SK-N-SH (cell line): ENCODE results near the gene SNCG. TPM values are rescaled to one million over a fixed set of nuclear protein-coding genes. Genes with fewer than 3 reads are reported as not detected.

ENCODE experiments used
- CTCF ChIA-PET: fragments of 300-600, 350-600 bp; formaldehyde crosslinking; extraction: SDS; loops from one replicate; lab custom pipeline; 2021; lab: Yijun Ruan, JAX
- POLR2A ChIA-PET: fragments of 350-600 bp; sonication (Branson Sonifier 250); formaldehyde crosslinking; extraction: SDS; loops from one replicate; lab custom pipeline; 2020; ENCODE audit warnings: antibody characterized with exemption, inconsistent platforms; lab: Yijun Ruan, JAX
- DNase-seq: peaks from one replicate; pipeline ENCODE4 v3.0.0; 2012
- H2AFZ ChIP-seq: fragments of 200-600 bp; sonication (generic); 2 replicates; pipeline ENCODE4 v1.8.1; 2016; ENCODE audit warnings: antibody characterized with exemption, mild to moderate bottlenecking, low read depth
- H3F3A ChIP-seq: fragments of 200-600 bp; sonication (generic); replicated peaks from 2 replicates; pipeline ENCODE3; 2016; ENCODE audit warnings: antibody characterized with exemption, mild to moderate bottlenecking; ENCODE audit not compliant: insufficient read depth
- H3K27ac ChIP-seq, 2 experiments: fragments of 200-500 bp in 1 of 2; fragments of 200-600 bp in 1 of 2; sonication (Bioruptor generic) in 1 of 2; sonication (generic), shearing (Covaris generic) in 1 of 2; 2 replicates each; pipeline versions ENCODE4 v1.5.1 to v1.6.1; 2014 to 2016; ENCODE audit warnings: low read depth in 2 of 2, inconsistent platforms in 1 of 2, low read length in 1 of 2, mild to moderate bottlenecking in 1 of 2, mixed read lengths in 1 of 2
- H3K27me3 ChIP-seq: fragments of 200-600 bp; sonication (generic), shearing (Covaris generic); 2 replicates; pipeline ENCODE4 v1.6.1; 2016; ENCODE audit warnings: mixed run types; ENCODE audit not compliant: insufficient read depth
- H3K36me3 ChIP-seq, 2 experiments: fragments of 200-500 bp in 1 of 2; fragments of 200-600 bp in 1 of 2; sonication (Bioruptor generic) in 1 of 2; sonication (generic) in 1 of 2; replicated peaks in 1 of 2; 2 replicates each; pipeline versions ENCODE3 to v1.5.1; 2014 to 2016; ENCODE audit warnings: low read length in 1 of 2, mild to moderate bottlenecking in 1 of 2; ENCODE audit not compliant: insufficient read depth in 2 of 2, control insufficient read depth in 1 of 2
- H3K4me1 ChIP-seq, 2 experiments: fragments of 200-500 bp in 1 of 2; fragments of 200-600 bp in 1 of 2; sonication (Bioruptor generic) in 1 of 2; sonication (generic), shearing (Covaris generic) in 1 of 2; 2 replicates each; pipeline versions ENCODE4 v1.5.1 to v1.6.1; 2014 to 2016; ENCODE audit warnings: low read depth in 1 of 2, low read length in 1 of 2, mixed run types in 1 of 2; ENCODE audit not compliant: insufficient read depth in 2 of 2, control insufficient read depth in 1 of 2
- H3K4me2 ChIP-seq: fragments of 200-600 bp; sonication (generic), shearing (Covaris generic); 2 replicates; pipeline ENCODE4 v1.6.1; 2017; ENCODE audit warnings: mixed run types
- H3K4me3 ChIP-seq, 2 experiments: fragments of 200-500 bp in 1 of 2; fragments of 200-600 bp in 1 of 2; sonication (Bioruptor generic) in 1 of 2; sonication (generic), shearing (Covaris generic) in 1 of 2; 2 replicates each; pipeline versions ENCODE4 v1.5.1 to v1.8.1; 2014 to 2016; ENCODE audit warnings: low read depth in 2 of 2, inconsistent platforms in 1 of 2, low read length in 1 of 2, mild to moderate bottlenecking in 1 of 2, mixed read lengths in 1 of 2, moderate library complexity in 1 of 2
- H3K79me2 ChIP-seq: fragments of 200-600 bp; sonication (generic); 2 replicates; pipeline ENCODE4 v1.8.1; 2017; ENCODE audit warnings: mild to moderate bottlenecking; ENCODE audit not compliant: insufficient read depth
- H3K9ac ChIP-seq: fragments of 200-600 bp; sonication (generic); 2 replicates; pipeline ENCODE4 v1.6.1; 2017; ENCODE audit warnings: mixed run types
- H3K9me2 ChIP-seq: fragments of 200-600 bp; sonication (generic); 2 replicates; pipeline ENCODE4 v1.6.1; 2017; ENCODE audit warnings: mixed run types
- H3K9me3 ChIP-seq: fragments of 200-600 bp; sonication (generic); 2 replicates; pipeline ENCODE4 v1.6.1; 2017; ENCODE audit warnings: mixed run types, mild to moderate bottlenecking, moderate library complexity
- H4K20me1 ChIP-seq: fragments of 200-600 bp; sonication (generic); 2 replicates; pipeline ENCODE4 v1.6.1; 2017; ENCODE audit warnings: mild to moderate bottlenecking, mixed run types; ENCODE audit not compliant: insufficient read depth
- ELF1 ChIP-seq: IDR thresholded peaks from 2 replicates; pipeline ENCODE4 v1.4.0; 2012
- EP300 ChIP-seq, 2 experiments: IDR thresholded peaks; 2 replicates each; pipeline versions ENCODE4 v1.4.0 to v1.6.1; 2012; ENCODE audit warnings: borderline replicate concordance in 1 of 2, low read depth in 1 of 2, low read length in 1 of 2
- EZH2phosphoT487 ChIP-seq: fragments of 200-600 bp; sonication (generic); IDR thresholded peaks from 2 replicates; pipeline ENCODE4 v1.6.1; 2017; ENCODE audit warnings: low read depth, mixed run types, mild to moderate bottlenecking, antibody characterized with exemption, moderate library complexity, borderline replicate concordance
- FOXJ3 ChIP-seq: sonication (generic); formaldehyde crosslinking; IDR thresholded peaks from 2 replicates; pipeline ENCODE4 v1.5.1; 2020; ENCODE audit warnings: mild to moderate bottlenecking, missing genetic modification reagents
- JUND ChIP-seq: IDR thresholded peaks from 2 replicates; pipeline ENCODE4 v1.4.0; 2012
- MAX ChIP-seq: IDR thresholded peaks from 2 replicates; pipeline ENCODE4 v1.4.0; 2012; ENCODE audit warnings: low read depth
- NFIC ChIP-seq: IDR thresholded peaks from 2 replicates; pipeline ENCODE4 v1.4.0; 2012; ENCODE audit warnings: borderline replicate concordance
- POLR2AphosphoS5 ChIP-seq: IDR thresholded peaks from 2 replicates; pipeline ENCODE4 v1.6.1; 2012; ENCODE audit warnings: low read depth, low read length
- REST ChIP-seq: IDR thresholded peaks from 2 replicates; pipeline ENCODE4 v1.6.1; 2012; ENCODE audit warnings: mild to moderate bottlenecking, low read depth, low read length, moderate library complexity
- SIN3A ChIP-seq: IDR thresholded peaks from 2 replicates; pipeline ENCODE4 v1.6.1; 2012; ENCODE audit warnings: low read depth, mild to moderate bottlenecking, low read length, moderate library complexity, borderline replicate concordance
- TAF1 ChIP-seq: IDR thresholded peaks from 2 replicates; pipeline ENCODE4 v1.6.1; 2012; ENCODE audit warnings: low read depth, mild to moderate bottlenecking, low read length, moderate library complexity, borderline replicate concordance
- TEAD4 ChIP-seq: IDR thresholded peaks from 2 replicates; pipeline ENCODE4 v1.4.0; 2012; ENCODE audit warnings: mild to moderate bottlenecking, borderline replicate concordance; ENCODE audit not compliant: insufficient read depth
- WGBS: methylation state at CpG from one replicate; pipeline ENCODE4 v1.1.6; 2017; ENCODE audit warnings: low lambda C conversion rate; 5-methylcytosine and 5-hydroxymethylcytosine counted together
- polyA plus RNA-seq, 3 experiments: library from polyadenylated mRNA; depleted of rRNA; stranded (reverse); fragments of >200 nt; gene quantifications; 2 replicates each; pipeline ENCODE4 v1.2.3, GENCODE V29; 2012
- TF ChIP-seq, protein P1 (sequence below): fragments of 200-600 bp; sonication (generic); IDR thresholded peaks from 2 replicates; pipeline ENCODE4 v1.6.1; 2017; ENCODE audit warnings: antibody characterized with exemption, mild to moderate bottlenecking, moderate library complexity

Gene SNCG
- polyA plus RNA-seq, 1 of the 3 experiments (the other 2 are of a cell fraction) = 4.3 TPM

GRCh38 chr10:86942441-86943315, 15.7 kb upstream of the SNCG start:
- no peaks in the 10 kb centered on the region for H4K20me1 ChIP-seq
- no peak overlapping the region for H3K4me3 ChIP-seq
- CTCF ChIA-PET = interaction anchor here (0.8 kb wide), 2 partner anchors 11 to 250 kb away, joined by 3 read pairs; no protein-coding TSS in a partner anchor
- H3K9ac ChIP-seq = no peak overlapping the region
- no peaks in the 10 kb centered on the region for H3K9me3 ChIP-seq
- peaks cover 0 to 18% of the 10 kb centered on the region in 2 experiments; a peak in 1 of 4 replicates for H3K4me1 ChIP-seq
- no peak overlapping the region for H3K4me2 ChIP-seq
- H3K27me3 ChIP-seq = no peaks in the 10 kb centered on the region
- H2AFZ ChIP-seq = no peak overlapping the region
- no peaks in the 10 kb centered on the region for H3K36me3 ChIP-seq
- H3K9me2 ChIP-seq = no peaks in the 10 kb centered on the region
- POLR2A ChIA-PET = interaction anchor here (1.3 kb wide), 1 partner anchor 152 kb away, joined by 3 read pairs; the partner anchor contains the start of genes GLUD1 and SHLD2
- TF ChIP-seq ELF1 = no peak
- no peaks in the 10 kb centered on the region for H3K79me2 ChIP-seq
- H3F3A ChIP-seq = peaks cover under 1% of the 10 kb centered on the region
- 96% methylated on average over 36 of the region's 94 CpGs for WGBS
- DNase-seq = no peak
- no peak overlapping the region for H3K27ac ChIP-seq

- Histone ChIP-seq H3K9me3 (no peaks in the 10 kb centered on the region), H3K79me2 (no peaks in the 10 kb centered on the region), H3K4me3 (no peak overlapping the region), H3K9me2 (no peaks in the 10 kb centered on the region), H2AFZ (no peak overlapping the region), H3K9ac (no peak overlapping the region), H3K27ac (no peak overlapping the region), H3F3A (no peaks in the 10 kb centered on the region), H4K20me1 (no peaks in the 10 kb centered on the region), H3K4me2 (no peak overlapping the region), H3K4me1 (peaks cover 0 to 18% of the 10 kb centered on the region in 2 experiments; a peak in 1 of 4 replicates), H3K27me3 (no peaks in the 10 kb centered on the region), H3K36me3 (no peaks in the 10 kb centered on the region)
- ChIA-PET CTCF (interaction anchor here (0.6 to 1.2 kb wide), 3 partner anchors 11 to 131 kb away, joined by 3 read pairs; no protein-coding TSS in a partner anchor), POLR2A (interaction anchor here (1.3 kb wide), 1 partner anchor 152 kb away, joined by 3 read pairs; the partner anchor contains the start of genes GLUD1 and SHLD2)
- WGBS = 97% methylated on average over 14 of the region's 30 CpGs
- DNase-seq = no peak
- TF ChIP-seq NFIC (no peak), POLR2AphosphoS5 (no peak), EP300 (IDR thresholded peaks at IDR 0.05; ENCODE audit: borderline replicate concordance in 1 of 2, low read depth in 1 of 2, low read length in 1 of 2) (no peak)
These were observed 14.9 kb upstream of the SNCG start for GRCh38 chr10:86943316-86944030.

DNA sequence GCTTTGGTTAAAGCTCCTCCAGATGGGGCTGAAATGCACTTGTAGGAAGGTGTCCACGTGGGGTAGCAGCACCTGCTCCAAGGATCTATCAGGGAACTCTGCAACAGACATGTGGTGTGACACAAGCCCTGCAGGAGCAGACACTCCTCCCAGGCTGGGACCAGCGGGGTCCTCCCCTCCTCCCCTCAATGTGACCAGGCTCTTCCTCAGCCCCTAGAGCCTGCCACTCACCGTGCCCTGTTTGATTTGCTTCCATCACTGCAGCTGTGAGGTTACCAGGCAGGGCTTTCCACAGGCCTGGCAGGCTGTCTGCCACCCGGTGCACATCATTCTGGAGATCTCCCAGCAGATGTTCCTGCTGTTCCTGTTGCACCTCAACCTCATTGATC, 14.4 kb upstream of the SNCG start:
- no peaks in the 10 kb centered on the region for H3K9me2 ChIP-seq
- DNase-seq = no peak
- TF ChIP-seq SIN3A (no peak), EZH2phosphoT487 (no peak), POLR2AphosphoS5 (no peak), FOXJ3 (no peak), JUND (no peak), TAF1 (no peak), TEAD4 (no peak), MAX (no peak), REST (no peak)
- TF ChIP-seq, protein P1, sequence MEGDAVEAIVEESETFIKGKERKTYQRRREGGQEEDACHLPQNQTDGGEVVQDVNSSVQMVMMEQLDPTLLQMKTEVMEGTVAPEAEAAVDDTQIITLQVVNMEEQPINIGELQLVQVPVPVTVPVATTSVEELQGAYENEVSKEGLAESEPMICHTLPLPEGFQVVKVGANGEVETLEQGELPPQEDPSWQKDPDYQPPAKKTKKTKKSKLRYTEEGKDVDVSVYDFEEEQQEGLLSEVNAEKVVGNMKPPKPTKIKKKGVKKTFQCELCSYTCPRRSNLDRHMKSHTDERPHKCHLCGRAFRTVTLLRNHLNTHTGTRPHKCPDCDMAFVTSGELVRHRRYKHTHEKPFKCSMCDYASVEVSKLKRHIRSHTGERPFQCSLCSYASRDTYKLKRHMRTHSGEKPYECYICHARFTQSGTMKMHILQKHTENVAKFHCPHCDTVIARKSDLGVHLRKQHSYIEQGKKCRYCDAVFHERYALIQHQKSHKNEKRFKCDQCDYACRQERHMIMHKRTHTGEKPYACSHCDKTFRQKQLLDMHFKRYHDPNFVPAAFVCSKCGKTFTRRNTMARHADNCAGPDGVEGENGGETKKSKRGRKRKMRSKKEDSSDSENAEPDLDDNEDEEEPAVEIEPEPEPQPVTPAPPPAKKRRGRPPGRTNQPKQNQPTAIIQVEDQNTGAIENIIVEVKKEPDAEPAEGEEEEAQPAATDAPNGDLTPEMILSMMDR = no peak

More for the DNA sequence above, 14.4 kb upstream of the SNCG start:
- Histone ChIP-seq H2AFZ (no peak overlapping the region), H3K9me3 (no peaks in the 10 kb centered on the region), H3K27me3 (no peaks in the 10 kb centered on the region), H4K20me1 (no peaks in the 10 kb centered on the region), H3K4me2 (no peak overlapping the region), H3K36me3 (no peaks in the 10 kb centered on the region), H3K79me2 (no peaks in the 10 kb centered on the region), H3F3A (no peaks in the 10 kb centered on the region), H3K4me1 (peaks cover 0 to 18% of the 10 kb centered on the region in 2 experiments; a peak in 1 of 4 replicates), H3K27ac (no peak overlapping the region), H3K4me3 (no peak overlapping the region), H3K9ac (no peak overlapping the region)
- CTCF ChIA-PET = interaction anchor here (0.6 to 1.2 kb wide), 2 partner anchors 22 to 131 kb away, joined by 3 read pairs; no protein-coding TSS in a partner anchor
- POLR2A ChIA-PET = no interaction called here
- 80% methylated on average over 1 of the region's 4 CpGs for WGBS
